Measurements from ENCODE around the gene PERP. TPM values are rescaled to one million over a fixed set of nuclear protein-coding genes. Genes with fewer than 3 reads are reported as not detected.
A peak's percentile ranks its signal among the peaks of the same experiment; 100 is the strongest.

The PERP gene
- total and polyA plus RNA-seq, 11 donors = 41.0 to 73.4 (median 53.6) TPM

DNA sequence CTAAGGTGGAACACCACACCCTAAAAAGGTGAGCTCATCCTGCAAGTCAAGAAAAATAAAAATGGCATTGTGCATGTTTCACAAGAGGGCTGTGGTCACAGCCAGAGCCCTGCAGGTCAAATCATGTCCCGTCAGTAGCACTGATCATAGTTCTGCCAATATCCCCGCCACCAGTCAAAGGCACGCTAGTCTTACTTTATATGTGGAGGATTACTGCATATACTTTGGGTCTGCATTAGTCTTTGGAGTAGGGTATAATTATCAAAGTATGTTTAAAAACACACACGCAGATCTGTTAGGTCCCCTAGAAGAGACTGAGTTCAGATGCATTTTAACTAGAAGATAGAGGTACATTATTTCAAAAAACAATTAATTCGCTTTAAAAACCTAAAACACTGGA, 1.8 kb downstream of the PERP start:
- 47 to 63% (median 53%) methylated on average over 5 of the region's 5 CpGs for whole genome bisulfite sequencing, 4 donors
- Histone ChIP-seq H3K4me3 (peak overlapping the region in 10 of 12 donors; percentile 69 to 92 (median 74)), H3K9me3 (no peaks in the 10 kb centered on the region), H3K4me1 (peaks cover 0 to 19% (median 6%) of the 10 kb centered on the region in 12 donors), H3K27me3 (peaks cover 0 to 43% (median 5%) of the 10 kb centered on the region in 9 donors), H3K27ac (peak overlapping the region; percentile 19 to 92 (median 82)), H3K36me3 (no peaks in the 10 kb centered on the region)
- ATAC-seq = peak in 1 of 4 donors; percentile 23
- TF ChIP-seq, protein P1, sequence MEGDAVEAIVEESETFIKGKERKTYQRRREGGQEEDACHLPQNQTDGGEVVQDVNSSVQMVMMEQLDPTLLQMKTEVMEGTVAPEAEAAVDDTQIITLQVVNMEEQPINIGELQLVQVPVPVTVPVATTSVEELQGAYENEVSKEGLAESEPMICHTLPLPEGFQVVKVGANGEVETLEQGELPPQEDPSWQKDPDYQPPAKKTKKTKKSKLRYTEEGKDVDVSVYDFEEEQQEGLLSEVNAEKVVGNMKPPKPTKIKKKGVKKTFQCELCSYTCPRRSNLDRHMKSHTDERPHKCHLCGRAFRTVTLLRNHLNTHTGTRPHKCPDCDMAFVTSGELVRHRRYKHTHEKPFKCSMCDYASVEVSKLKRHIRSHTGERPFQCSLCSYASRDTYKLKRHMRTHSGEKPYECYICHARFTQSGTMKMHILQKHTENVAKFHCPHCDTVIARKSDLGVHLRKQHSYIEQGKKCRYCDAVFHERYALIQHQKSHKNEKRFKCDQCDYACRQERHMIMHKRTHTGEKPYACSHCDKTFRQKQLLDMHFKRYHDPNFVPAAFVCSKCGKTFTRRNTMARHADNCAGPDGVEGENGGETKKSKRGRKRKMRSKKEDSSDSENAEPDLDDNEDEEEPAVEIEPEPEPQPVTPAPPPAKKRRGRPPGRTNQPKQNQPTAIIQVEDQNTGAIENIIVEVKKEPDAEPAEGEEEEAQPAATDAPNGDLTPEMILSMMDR (IDR thresholded peaks at IDR 0.05) = no peak
- TF ChIP-seq POLR2A (IDR thresholded peaks at IDR 0.05) = no peak
- intact Hi-C loops (cut with DNase I) = loop anchor here in 6 of 10 donors (5.0 to 10.0 kb wide), 4 partner anchors 238 to 401 kb away; partner anchors contain the start of genes TNFAIP3 (in 2 of the 6) and HEBP2 (in 1 of the 6)
- DNase-seq = no peak

DNA sequence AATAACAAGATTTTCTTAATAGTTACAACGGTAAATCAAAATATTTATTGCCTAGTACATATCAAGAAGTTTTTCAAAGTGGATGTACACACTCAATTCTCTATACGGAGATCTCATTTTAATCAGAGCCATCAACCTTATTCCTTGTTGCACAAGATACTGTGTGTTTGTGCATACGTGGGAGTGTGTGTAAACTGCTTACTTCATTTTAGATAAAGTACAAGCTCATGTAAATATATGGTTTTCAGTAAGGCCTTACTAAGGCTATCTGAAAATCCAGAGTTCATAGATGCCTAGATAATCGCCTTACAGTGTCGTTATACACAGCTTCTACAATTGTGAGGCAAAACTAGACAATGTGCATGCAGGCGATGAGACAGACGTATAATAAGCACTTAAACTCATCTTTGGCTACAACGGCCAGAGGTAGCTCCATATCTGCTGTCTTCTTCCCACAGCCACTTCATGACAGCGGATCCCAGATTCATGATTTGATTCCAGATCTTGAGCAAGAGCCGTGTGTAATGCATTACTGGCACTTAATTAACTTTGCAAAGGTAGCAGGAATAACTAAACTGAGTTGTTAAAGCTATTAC, 2.5 kb downstream of the PERP start:
- intact Hi-C loops (cut with DNase I) = loop anchor here in 6 of 10 donors (5.0 to 10.0 kb wide), 4 partner anchors 237 to 400 kb away; partner anchors contain the start of genes TNFAIP3 (in 2 of the 6) and HEBP2 (in 1 of the 6)
- Histone ChIP-seq H3K27me3 (peaks cover 0 to 43% (median 5%) of the 10 kb centered on the region in 9 donors), H3K27ac (peak overlapping the region in 10 of 12 donors; percentile 26 to 92 (median 82)), H3K4me1 (peaks cover 0 to 19% (median 6%) of the 10 kb centered on the region in 12 donors), H3K9me3 (no peaks in the 10 kb centered on the region), H3K36me3 (no peaks in the 10 kb centered on the region), H3K4me3 (peak overlapping the region in 8 of 12 donors; percentile 72 to 92 (median 75))
- DNase-seq (no peak), ATAC-seq (no peak)
- TF ChIP-seq POLR2A (IDR thresholded peaks at IDR 0.05) = no peak
- TF ChIP-seq, protein P1 (IDR thresholded peaks at IDR 0.05) = no peak
- WGBS, 4 donors = 45 to 56% (median 51%) methylated on average over 10 of the region's 10 CpGs

DNA sequence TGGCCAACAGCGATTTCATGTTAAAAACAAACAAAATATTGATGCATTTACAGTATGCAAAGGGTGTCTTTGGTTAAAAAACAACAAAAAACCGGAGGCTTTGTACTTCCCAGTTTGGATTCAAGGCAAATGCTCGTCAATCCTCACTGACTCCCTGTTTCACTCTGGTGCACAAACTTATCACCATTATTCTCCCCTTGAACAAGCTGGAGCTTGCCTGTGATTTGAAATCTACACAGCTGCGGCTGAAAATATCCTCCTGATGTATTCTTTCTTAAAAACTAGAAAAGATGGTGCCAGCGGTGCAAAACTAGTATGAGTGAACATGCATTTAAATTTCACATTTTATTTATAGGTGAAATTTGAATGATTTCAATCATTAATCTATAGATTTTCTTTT, 3.3 kb downstream of the PERP start:
- Histone ChIP-seq H3K36me3 (no peaks in the 10 kb centered on the region), H3K27ac (peak overlapping the region in 8 of 12 donors; percentile 17 to 88 (median 73)), H3K4me1 (peaks cover 0 to 19% (median 6%) of the 10 kb centered on the region in 12 donors), H3K4me3 (peak overlapping the region in 1 of 12 donors; percentile 3), H3K9me3 (no peaks in the 10 kb centered on the region), H3K27me3 (peaks cover 0 to 43% (median 5%) of the 10 kb centered on the region in 9 donors)
- 52 to 62% (median 57%) methylated on average over 5 of the region's 5 CpGs for WGBS, 4 donors
- TF ChIP-seq POLR2A (IDR thresholded peaks at IDR 0.05) = no peak
- TF ChIP-seq, protein P1 (IDR thresholded peaks at IDR 0.05) = no peak
- intact Hi-C loops (cut with DNase I) = loop anchor here in 1 of 10 donors (10.0 kb wide), 1 partner anchor 399 kb away; no protein-coding TSS in a partner anchor
- DNase-seq = no peak
- no peak for ATAC-seq
